HG03159 (cell line): ENCODE data around the gene SLC46A3.
"Not testable (repeated sequence)": the region's sequence is repeated elsewhere in the genome, so short reads cannot be mapped to it uniquely, and the experiment has no call there.

Experiments used
- ATAC-seq: cut with Tn5 transposase; IDR thresholded peaks from one replicate; pipeline ENCODE4 v1.9.1; 2021; ENCODE audit warnings: mild to moderate bottlenecking, moderate library complexity; ENCODE audit not compliant: unreplicated experiment

SLC46A3 gene, protein sequence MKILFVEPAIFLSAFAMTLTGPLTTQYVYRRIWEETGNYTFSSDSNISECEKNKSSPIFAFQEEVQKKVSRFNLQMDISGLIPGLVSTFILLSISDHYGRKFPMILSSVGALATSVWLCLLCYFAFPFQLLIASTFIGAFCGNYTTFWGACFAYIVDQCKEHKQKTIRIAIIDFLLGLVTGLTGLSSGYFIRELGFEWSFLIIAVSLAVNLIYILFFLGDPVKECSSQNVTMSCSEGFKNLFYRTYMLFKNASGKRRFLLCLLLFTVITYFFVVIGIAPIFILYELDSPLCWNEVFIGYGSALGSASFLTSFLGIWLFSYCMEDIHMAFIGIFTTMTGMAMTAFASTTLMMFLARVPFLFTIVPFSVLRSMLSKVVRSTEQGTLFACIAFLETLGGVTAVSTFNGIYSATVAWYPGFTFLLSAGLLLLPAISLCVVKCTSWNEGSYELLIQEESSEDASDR

DNA sequence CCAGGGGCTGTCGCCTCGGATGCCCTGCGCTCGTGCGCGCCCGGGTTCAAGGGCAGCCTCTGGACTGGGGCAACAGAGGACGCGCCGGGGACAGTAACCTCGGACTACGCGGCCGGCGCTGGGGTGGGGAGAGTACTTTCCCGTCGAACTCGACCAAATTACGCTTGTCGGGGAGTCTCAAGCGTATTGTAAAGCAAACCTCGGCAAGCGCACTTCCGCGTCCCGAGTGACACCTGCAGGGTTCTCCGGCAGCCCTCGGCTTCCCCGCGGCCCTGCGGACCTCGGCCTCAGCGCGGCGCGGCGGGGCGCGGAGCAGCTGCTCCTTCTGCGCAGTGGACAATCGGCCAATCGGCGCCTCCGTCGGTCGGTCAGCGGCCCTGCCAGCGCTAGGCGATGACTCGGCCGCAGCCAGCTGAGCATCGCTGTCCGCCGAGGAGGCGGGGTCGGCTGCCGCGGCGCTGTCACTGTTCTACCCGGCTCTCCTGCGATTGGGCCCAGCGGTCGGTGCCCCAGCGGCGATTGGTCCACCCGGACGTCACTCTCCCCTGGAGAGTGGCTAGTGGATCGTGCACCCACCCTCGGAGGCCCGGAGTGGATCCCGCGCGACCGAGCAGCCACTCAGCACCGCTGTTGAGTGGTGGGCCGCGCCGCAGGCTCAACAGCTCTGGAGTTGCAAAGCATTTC, at the start of gene SLC46A3:
TSS of gene SLC46A3 (minus strand) at position 428 of the 684 bp plus-strand sequence. CDS start 972 bp downstream, outside the sequence.
- ATAC-seq, result peak; percentile 99

DNA sequence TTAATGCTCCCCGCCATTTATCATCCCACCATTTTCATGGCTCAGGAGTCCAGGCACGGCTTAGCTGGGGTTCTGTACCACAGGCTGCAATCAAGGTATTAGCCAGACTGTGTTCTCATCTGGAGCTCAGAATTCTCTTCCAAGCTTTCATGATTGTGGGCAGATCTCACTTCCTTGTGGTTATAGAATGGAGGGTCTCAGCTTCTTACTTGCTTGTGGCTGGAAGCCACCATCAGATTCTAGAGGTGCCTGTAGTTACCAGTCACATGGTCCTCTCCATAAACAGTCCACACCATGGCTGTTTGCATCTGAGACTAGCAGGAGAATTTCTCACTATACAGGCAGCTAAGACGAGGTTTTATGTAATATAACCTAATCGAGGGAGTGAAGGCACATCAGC, 45.1 kb upstream of the SLC46A3 start:
- ATAC-seq, result no peak

DNA sequence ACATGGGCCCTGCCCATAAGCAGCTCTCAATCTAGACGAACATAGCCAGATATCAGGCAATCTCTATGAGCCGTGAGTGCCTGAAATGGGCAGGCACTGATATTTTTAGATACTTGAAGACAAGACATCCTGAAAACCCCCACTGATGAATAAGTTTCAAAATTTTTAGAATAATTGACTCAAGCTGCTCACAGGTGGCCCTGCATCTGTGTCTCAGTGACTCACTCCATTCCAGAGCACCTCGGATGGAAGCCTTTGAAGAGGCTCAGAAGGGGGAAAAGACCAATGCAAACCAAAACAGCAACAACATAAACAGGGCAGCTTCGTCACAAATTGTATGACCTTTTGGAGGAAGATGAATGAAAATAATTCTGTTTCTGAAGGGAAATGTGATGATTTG, 42.8 kb upstream of the SLC46A3 start:
- no peak for ATAC-seq

DNA sequence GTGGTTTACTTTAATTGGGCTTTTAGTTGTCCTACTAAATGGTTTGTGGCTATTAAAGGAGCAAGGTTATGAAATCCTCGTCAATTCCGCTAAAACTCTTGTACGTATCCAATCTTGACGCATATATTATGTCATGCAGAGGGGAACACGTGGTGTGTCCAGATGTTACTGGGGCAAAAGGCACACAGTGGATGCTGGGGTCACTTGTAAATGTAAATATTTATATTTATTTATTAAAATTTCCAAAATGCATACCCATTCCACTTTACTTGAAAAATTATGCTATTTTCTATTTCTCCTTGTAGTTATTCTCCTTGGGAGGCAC, 36.7 kb upstream of the SLC46A3 start:
- ATAC-seq, result no peak

DNA sequence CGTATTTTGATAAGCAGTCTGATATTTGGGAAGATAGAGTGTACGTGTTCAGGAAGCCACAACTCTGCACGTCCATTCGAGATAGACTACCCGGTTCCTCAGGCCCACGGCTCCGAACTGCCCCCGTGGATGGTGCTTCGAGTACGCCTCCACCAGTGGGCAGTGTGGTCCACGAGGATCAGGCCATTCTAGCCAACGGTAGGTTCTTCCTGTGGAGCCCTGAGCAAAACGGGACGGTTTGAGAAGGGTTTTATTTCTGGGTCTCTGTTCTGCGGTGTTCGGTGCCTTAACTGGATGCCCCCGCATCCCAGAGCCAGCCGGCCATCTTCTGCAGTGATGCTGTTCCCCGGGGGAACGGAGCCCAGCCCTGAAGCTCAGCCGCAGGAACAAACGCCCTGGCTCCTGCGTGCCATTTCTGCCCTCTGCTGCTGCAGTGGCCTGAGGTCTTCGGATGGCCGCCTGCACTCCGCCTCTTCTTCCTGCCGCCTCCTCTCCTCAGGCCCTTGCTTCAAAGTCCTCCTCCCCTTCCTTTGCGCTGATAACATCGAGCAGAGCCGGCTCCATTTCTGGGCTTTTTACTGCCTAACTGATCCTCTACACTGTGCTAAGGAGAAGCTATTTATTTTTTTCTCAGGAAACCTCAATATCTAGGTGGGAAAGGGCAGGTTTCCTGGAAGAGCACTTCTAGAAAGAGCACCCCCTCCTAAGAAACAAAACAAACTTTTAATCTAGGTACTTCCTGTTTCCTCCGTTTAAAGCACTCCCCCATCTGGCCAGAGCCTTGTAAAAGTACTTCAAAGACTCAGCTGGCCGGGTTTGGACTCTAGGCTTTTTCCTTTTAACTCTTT, 36.2 kb upstream of the SLC46A3 start:
- no peak for ATAC-seq

DNA sequence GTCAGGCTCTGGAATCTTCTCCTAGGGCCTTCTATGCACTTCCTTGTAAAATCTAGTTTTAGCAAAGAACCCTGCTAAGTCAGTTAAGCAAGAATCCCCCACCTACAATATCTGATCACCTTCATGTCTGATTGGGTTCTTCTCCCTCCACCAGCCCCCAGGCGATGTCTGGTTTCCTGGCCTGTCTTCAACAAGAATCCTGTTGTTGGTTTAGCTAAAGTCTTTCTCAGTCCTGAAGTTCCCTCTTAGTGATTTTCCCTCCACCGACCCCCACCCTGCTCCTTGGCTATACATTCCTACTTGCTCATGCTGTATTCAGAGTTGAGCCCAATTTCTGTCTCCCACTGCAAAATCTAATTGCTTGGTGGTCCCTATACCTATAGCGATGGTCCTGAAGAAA, 35.2 kb upstream of the SLC46A3 start:
- no peak for ATAC-seq

DNA sequence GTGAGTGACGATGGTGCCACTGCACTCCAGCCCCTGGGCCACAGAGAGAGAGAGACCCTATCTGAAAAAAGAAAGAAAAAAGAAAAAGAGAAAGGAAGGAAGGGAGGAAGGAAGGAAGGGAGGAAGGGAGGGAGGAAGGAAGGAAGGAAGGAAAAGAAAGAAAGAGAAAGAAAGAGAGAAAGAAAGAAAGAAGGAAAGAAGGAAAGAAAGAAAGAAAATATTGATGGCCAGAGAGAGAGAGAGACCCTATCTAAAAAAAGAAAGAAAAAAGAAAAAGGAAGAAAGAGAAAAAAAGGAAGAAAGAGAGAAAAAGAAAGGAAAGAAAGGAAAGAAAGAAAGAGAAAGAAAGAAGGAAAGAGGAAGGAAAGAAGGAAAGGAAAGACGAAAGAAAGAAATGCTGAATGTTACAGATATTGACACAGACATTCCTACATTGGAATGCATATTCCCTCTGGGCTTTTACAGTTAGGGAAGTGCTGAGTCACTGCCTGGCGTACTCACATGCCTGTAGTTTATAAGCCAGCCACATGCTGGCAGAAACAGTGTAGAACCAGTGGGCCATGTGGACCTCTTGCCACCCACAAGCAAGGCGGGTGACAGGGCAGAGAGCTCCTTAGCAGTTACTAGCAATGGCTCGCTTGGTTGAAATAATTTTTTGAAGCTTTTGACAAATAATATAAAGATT, 34.6 kb upstream of the SLC46A3 start:
- no peak for ATAC-seq

DNA sequence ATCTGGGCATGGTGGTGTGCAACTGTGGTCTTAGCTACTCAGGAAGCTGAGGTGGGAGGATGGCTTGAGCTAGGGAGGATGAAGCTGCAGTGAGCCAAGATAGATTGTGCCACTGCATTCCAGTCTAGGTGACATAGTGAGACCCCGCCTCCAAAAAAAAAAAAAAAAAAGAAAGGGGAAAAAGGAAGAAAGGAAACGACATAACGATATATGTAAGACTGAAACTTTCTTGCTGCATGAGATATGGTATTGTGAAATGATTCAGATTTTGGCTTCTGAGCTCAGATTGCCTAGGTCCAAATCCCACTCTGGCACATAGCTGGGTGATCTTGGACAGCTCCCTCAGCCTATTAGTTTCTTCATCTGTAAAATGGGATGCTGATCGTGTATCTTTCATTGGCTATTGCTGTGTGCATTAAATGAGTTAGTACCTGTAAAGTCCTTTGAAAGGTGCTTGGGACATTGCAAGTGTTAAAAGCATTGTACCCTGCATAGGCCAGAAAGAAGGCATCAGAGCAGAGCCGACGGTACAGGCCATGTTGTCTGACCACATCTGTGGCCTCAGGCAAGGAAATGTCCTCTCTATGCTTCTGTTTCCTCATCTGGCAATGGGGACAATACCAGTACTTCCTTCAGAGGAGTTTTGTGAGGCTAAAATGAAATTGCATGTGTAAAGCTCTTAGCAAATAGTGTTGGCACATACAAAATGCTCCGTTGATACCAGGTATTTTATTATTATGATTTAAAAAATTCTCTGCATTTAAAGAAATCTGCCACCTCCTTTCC, 32.6 kb upstream of the SLC46A3 start:
- no peak for ATAC-seq

DNA sequence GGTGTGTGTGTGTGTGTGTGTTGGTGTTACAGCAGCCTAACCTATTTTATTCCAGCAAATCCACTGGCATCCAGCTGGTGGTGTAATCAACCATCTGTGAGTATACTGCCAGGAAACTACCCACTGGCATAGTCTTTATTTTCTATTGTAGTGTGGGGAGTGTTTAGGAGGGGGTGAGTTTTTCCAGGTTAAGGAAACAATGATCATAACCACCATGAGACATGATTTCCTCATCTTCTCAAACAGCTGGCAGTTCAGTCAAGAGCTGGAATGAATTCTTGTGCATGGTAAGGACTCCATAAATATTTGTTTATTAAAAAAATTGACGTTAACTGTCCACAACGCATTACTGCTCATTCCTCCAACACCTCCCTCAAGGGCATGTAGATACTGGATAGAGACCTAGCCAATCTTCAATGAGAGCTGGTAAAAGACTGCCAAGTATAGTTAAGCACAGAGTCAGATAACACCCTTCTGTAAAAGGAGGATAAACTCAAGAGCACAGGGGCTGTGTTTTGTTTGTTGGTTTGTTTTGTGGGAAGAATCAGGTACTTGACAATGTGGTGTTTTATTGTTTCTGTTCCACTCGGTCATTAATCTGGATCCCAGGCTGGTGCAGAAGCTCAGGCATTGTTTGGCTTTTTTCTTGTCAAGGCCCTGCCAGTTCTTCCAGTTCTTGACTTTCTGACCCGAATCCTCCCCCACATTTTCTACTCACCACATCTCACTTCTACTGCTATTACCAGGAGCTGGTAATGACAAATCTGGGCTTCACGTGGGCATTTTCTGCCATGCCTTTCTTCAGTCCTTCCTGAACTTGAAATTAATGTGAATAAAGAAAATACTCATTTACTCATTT, 31.6 kb upstream of the SLC46A3 start:
- no peak for ATAC-seq

DNA sequence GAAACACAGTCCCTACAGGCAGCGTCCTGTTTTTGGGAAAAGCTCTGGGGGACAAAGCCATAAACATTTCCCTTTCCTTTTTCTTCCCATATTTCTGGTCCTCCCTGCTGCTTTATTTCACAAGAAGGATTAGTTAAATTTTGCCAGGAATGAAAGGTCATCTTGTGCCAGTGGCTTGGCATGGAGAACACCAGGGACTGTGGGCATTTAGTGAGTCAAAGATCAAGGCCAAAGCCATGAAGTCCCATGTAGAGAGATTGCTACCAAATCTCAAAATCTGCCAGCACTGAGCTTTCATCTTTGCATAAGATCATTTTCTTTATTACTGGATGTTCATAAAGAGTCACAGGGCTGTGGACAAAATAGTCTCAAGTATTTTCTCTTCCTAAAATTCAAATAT, 29.1 kb upstream of the SLC46A3 start:
- no peak for ATAC-seq

DNA sequence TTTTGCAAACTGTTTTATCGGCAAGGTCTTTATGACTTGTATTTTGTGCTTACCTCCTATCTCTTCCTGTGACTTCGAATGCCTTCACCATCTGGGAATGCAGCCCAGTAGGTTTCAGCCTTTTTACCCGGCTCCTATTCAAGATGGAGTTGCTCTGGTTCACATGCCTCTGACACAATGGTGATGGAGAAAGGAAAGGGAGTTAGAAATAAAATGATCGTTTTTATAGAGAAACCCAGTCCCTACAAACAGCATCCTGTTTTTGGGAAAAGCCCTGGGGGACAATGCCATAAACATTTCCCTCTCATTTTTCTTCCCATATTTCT, 27.5 kb upstream of the SLC46A3 start:
- no peak for ATAC-seq

DNA sequence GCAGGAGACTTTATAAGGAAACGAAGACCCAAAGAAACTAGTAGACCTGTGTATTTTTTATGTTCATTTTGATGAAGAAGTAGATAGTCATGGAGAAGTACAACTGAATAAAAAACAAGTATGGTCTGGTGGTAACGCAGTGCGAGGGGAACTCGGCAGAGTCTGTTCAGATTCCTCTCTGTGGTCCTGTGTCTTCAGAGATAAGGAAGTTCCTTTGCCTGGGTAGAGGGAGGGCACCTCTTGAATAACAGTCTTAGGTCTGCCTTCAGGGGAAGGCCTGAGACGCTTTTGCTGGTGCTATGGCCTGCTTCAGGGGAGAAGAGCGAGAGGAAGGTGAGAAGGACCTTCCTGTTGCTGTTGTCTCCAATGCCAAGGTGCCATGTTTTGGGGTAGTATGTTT, 25.9 kb upstream of the SLC46A3 start:
- ATAC-seq, result no peak

DNA sequence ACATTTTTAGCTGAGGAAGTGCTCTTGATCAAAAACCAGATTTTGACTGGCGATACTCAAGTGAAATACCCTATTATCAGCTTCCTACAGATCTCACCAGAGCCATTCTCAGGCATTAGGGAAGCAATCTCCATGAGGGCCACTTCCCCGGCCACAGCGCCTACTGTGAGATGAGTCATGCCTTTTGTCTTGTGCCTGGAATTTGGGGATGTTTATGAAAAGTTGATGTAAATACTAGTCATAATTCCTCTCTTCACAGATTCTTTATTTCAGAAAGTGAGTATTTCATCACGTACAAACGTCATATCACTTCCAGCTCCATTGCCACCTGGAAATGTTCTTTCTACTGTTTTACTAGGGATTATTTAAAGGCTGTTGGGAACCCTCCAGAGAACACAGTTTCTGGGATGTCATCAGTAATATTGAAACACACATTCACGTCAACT, 25.3 kb upstream of the SLC46A3 start:
- no peak for ATAC-seq

DNA sequence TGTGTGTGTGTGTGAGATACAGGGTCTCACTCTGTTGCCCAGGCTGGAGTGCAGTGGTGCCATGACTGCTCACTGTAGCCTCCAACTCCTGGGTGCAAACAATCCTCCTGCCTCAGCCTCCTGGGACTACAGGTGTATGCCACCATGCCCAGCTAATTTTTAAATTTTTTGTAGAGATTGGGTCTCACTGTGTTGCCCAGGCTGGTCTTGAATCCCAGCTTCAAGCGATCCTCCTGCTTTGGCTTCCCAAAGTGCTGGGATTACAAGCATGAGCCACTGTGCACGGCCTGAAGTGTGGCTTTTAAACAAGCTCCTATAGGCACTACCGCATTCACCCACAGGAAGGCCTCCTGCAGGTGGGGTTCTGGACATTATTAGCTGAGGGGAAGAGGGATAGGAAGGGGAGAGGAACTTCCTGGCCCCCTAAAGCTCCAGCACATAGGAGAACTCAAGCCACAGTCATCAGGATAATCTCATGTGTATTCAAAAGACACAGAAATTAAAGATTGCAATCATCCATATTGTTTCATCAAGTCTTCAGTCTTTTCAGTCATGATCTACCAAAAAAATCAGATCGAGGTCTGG, 24.8 kb upstream of the SLC46A3 start:
- no peak for ATAC-seq

DNA sequence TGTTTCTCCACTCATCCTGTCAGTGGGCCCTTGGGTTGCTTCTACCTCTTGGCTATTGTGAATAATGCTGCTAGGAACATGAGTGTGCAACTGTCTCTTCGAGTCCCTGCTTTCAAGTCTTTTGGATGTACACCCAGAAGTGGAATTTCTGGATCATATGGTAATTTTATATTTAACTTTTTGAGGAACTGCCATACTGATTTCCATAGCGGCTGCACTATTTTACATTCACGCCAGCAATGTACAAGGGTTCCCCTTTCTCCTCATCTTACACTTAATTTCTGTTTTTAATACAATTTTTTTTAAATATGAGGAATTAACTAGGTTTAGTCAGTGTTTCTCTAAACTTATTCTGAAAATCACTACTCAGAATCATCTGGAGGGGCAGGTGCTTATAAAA, 24.2 kb upstream of the SLC46A3 start:
- ATAC-seq, result no peak

DNA sequence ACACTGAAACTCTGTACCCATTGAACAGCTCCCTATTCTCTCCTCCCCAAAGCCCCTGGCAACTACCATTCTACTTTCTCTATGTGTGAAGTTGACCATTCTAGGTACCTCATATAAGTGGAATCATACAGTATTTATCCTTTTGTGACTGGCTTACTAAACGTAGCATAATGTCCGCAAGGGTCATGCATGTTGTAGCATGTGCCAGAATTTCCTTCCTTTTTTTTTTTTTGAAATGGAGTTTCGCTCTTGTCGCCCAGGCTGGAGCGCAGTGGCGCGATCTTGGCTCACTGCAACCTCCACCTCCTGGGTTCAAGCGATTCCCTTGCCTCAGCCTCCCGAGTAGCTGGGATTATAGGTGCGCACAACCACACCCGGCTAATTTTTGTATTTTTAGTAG, 23.7 kb upstream of the SLC46A3 start:
- not testable (repeated sequence) for ATAC-seq

DNA sequence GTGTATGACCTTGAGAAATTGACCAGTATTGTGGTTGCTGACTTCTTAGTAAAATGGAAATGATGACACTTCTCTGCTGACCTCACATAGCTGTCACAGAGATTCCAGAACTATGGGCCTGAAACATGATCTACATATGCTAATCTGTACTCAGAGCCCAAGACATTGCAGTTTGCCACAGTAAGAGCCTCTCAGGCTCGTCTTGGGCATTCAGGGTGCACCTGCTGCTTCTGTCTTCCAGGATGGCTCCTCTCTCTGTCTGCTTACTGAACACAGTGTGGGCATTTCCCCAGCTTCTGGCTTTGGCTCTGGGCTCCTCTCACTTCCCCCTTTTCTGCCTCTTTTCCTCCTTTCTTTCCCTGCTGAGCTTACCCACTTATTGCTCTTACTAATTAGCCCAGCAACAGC, 22.3 kb upstream of the SLC46A3 start:
- no peak for ATAC-seq

DNA sequence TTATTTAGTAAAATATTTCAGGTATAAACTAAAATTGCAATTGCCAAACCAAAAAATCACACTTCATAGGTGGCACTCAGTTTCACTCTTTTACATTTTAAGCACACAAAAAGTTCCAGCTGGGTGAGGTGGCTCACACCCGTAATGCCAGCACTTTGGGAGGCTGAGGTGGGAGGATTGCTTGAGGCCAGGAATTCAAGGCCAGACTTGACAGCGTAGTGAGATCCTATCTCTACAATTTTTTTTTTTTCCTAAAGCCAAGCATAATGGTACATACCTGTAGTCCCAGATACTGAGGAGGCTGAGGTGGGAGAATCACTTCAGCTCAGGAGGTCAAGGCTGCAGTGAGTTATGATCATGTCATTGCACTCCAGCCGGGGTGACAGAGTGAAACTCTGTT, 20.6 kb upstream of the SLC46A3 start:
- ATAC-seq, result no peak

DNA sequence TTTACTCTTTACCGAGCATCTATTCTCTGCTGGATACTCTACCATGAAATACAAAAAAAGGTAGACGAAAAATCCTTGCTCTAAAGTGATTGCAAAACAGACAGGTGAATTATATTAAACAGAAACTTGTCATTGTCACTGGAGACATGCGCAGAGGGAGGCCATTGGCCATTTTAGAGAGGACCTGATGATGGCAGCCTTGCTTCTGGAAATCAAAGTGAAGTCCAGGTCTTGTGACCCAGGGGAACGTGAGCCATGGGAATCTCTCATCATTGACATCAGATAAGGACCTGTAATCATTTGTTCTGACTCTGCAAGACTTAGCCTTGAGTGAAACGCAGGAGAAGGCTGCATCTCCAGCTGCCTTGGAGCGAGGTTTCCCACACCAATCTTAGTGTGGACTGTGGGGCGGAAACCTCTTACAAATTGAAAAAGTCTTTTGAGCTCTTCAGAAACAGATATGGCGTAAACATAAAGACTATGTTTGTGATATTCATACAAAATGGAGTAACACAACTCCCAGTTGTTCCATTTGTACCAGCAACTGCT, 16.8 kb upstream of the SLC46A3 start:
- ATAC-seq, result no peak
